GM12873 (cell line): ENCODE measurements around the gene METTL25.

Source experiments
- CTCF ChIP-seq: IDR thresholded peaks from 2 replicates; pipeline ENCODE4 v1.5.1; 2012; ENCODE audit warnings: low read depth, mild to moderate bottlenecking, moderate library complexity, low read length, control low read depth; ENCODE audit not compliant: insufficient read depth; ENCODE audit errors: missing control alignments

The METTL25 gene

GRCh38 chr12:82522762-82523161, 164.4 kb downstream of the METTL25 start:
- no peak for TF ChIP-seq CTCF

- no peak for TF ChIP-seq CTCF
Observed at GRCh38 chr12:82523996-82524395, 165.7 kb downstream of the METTL25 start.

- TF ChIP-seq CTCF = no peak
Observed at GRCh38 chr12:82524641-82525040, 166.3 kb downstream of the METTL25 start.

GRCh38 chr12:82525616-82526015, 167.3 kb downstream of the METTL25 start:
- no peak for TF ChIP-seq CTCF

- TF ChIP-seq CTCF = peak; percentile 75
Observed at GRCh38 chr12:82527165-82527780, 168.9 kb downstream of the METTL25 start.
